Caco-2 (cell line): Measurements from ENCODE around the gene SLC1A1. TPM values are rescaled to one million over a fixed set of nuclear protein-coding genes. Genes with fewer than 3 reads are reported as not detected.

Experiments used
- BruUV-seq: library from RNA; stranded (reverse); fragments of 400-500 nt; replicated peaks from 2 replicates; lab custom pipeline; 2021; lab: Mats Ljungman, UMichigan
- CTCF ChIA-PET: fragments of 300-600 bp; sonication (Branson Sonifier 250); formaldehyde crosslinking; loops from one replicate; lab custom pipeline; 2022; ENCODE audit warnings: antibody characterized with exemption; lab: Charles Lee
- POLR2A ChIA-PET: fragments of 300-600 bp; sonication (Branson Sonifier 250); formaldehyde crosslinking; loops from one replicate; lab custom pipeline; 2022; ENCODE audit warnings: antibody characterized with exemption; lab: Charles Lee
- DNase-seq, 2 experiments: peaks; one replicate each; pipeline versions ENCODE4 v3.0.0 to v3.0.0-alpha.2; 2020 to 2022
- H3K27me3 ChIP-seq: replicated peaks from 2 replicates; pipeline ENCODE4 v1.6.0; 2011; ENCODE audit warnings: low read length; ENCODE audit not compliant: control insufficient read depth, insufficient read depth
- H3K36me3 ChIP-seq: 2 replicates; pipeline ENCODE4 v1.5.1; 2011; ENCODE audit warnings: low read length; ENCODE audit not compliant: control insufficient read depth, insufficient read depth
- H3K4me1 ChIP-seq: fragments of 250-450 bp; sonication (Bioruptor Pico); 2 replicates; pipeline ENCODE4 v1.5.1; 2020; ENCODE audit warnings: mild to moderate bottlenecking
- H3K4me3 ChIP-seq: 2 replicates; pipeline ENCODE4 v1.5.1; 2011; ENCODE audit warnings: low read depth, mild to moderate bottlenecking, control low read depth, low read length
- H3K9me3 ChIP-seq: fragments of 250-450 bp; sonication (Bioruptor Pico); 2 replicates; pipeline ENCODE4 v1.5.1; 2020; ENCODE audit warnings: mild to moderate bottlenecking, moderate library complexity
- H3K27ac Mint-ChIP-seq: one replicate; pipeline ENCODE4 v1.8.0; 2022; ENCODE audit warnings: mixed read lengths; ENCODE audit not compliant: unreplicated experiment
- H3K27me3 Mint-ChIP-seq: one replicate; pipeline ENCODE4 v1.8.0; 2022; ENCODE audit warnings: mixed read lengths; ENCODE audit not compliant: insufficient read depth, unreplicated experiment
- H3K36me3 Mint-ChIP-seq: one replicate; pipeline ENCODE4 v1.8.0; 2022; ENCODE audit warnings: mild to moderate bottlenecking, mixed read lengths; ENCODE audit not compliant: insufficient read depth, unreplicated experiment
- H3K4me1 Mint-ChIP-seq: one replicate; pipeline ENCODE4 v1.8.0; 2022; ENCODE audit warnings: low read depth, mixed read lengths; ENCODE audit not compliant: unreplicated experiment
- H3K4me3 Mint-ChIP-seq: one replicate; pipeline ENCODE4 v1.8.0; 2022; ENCODE audit warnings: mild to moderate bottlenecking, moderate library complexity, mixed read lengths; ENCODE audit not compliant: unreplicated experiment
- H3K9me3 Mint-ChIP-seq: one replicate; pipeline ENCODE4 v1.8.0; 2022; ENCODE audit warnings: mixed read lengths; ENCODE audit not compliant: unreplicated experiment
- intact Hi-C: fragments of 100-400 bp; cut with micrococcal nuclease; formaldehyde crosslinking; loops from one replicate; pipeline ENCODE4 v1.10.0; 2022; ENCODE audit not compliant: unreplicated experiment
- total RNA-seq: library from RNA; stranded (reverse); gene quantifications from 2 replicates; pipeline ENCODE4 v1.2.3, GENCODE V29; 2022
- TF ChIP-seq, protein P1 (sequence below), 2 experiments: fragments of 200-600 bp in 1 of 2; IDR thresholded peaks; 1 replicate in 1 of 2; 2 replicates in 1 of 2; pipeline versions ENCODE4 v1.5.1 to v1.8.0; 2011 to 2022; ENCODE audit warnings: antibody characterized with exemption in 1 of 2, control low read depth in 1 of 2, inconsistent platforms in 1 of 2, low read depth in 1 of 2, low read length in 1 of 2, mild to moderate bottlenecking in 1 of 2, moderate library complexity in 1 of 2; ENCODE audit not compliant: insufficient read depth in 1 of 2, severe bottlenecking in 1 of 2, unreplicated experiment in 1 of 2

Gene SLC1A1
- total RNA-seq, 1 experiment from 2014 or later, result 53.1 TPM

- POLR2A ChIA-PET, result no interaction called here
These were observed 92.7 kb downstream of the SLC1A1 start for GRCh38 chr9:4583001-4583400.

GRCh38 chr9:4584636-4585035 lies 94.4 kb downstream of the SLC1A1 start:
- Mint-ChIP-seq H3K4me1 (no peaks in the 10 kb centered on the region), H3K4me3 (no peak overlapping the region), H3K9me3 (no peaks in the 10 kb centered on the region), H3K27me3 (no peaks in the 10 kb centered on the region), H3K27ac (no peak overlapping the region), H3K36me3 (peaks cover 19% of the 10 kb centered on the region)
- H3K27me3 ChIP-seq, result no peaks in the 10 kb centered on the region
- POLR2A ChIA-PET, result no interaction called here
- H3K4me3 ChIP-seq, result no peak overlapping the region
- BruUV-seq, result no TSS peak
- DNase-seq, result no peak
- no peaks in the 10 kb centered on the region for H3K36me3 ChIP-seq
- H3K9me3 ChIP-seq, result no peaks in the 10 kb centered on the region
- intact Hi-C loops, result no loop called here
- no peaks in the 10 kb centered on the region for H3K4me1 ChIP-seq
- TF ChIP-seq, protein P1, sequence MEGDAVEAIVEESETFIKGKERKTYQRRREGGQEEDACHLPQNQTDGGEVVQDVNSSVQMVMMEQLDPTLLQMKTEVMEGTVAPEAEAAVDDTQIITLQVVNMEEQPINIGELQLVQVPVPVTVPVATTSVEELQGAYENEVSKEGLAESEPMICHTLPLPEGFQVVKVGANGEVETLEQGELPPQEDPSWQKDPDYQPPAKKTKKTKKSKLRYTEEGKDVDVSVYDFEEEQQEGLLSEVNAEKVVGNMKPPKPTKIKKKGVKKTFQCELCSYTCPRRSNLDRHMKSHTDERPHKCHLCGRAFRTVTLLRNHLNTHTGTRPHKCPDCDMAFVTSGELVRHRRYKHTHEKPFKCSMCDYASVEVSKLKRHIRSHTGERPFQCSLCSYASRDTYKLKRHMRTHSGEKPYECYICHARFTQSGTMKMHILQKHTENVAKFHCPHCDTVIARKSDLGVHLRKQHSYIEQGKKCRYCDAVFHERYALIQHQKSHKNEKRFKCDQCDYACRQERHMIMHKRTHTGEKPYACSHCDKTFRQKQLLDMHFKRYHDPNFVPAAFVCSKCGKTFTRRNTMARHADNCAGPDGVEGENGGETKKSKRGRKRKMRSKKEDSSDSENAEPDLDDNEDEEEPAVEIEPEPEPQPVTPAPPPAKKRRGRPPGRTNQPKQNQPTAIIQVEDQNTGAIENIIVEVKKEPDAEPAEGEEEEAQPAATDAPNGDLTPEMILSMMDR (IDR thresholded peaks at IDR 0.05; ENCODE audit: insufficient read depth in 1 of 2, low read depth in 1 of 2, low read length in 1 of 2, severe bottlenecking in 1 of 2, unreplicated experiment in 1 of 2), result no peak
- CTCF ChIA-PET, result no interaction called here

More at GRCh38 chr9:4583001-4583400, 92.7 kb downstream of the SLC1A1 start:
- Histone ChIP-seq H3K27me3 (no peaks in the 10 kb centered on the region), H3K36me3 (no peaks in the 10 kb centered on the region), H3K4me1 (no peaks in the 10 kb centered on the region), H3K9me3 (no peaks in the 10 kb centered on the region), H3K4me3 (no peak overlapping the region)
- Mint-ChIP-seq H3K4me1 (no peaks in the 10 kb centered on the region), H3K4me3 (no peak overlapping the region), H3K9me3 (no peaks in the 10 kb centered on the region), H3K36me3 (peaks cover 28% of the 10 kb centered on the region), H3K27ac (no peak overlapping the region), H3K27me3 (no peaks in the 10 kb centered on the region)
- DNase-seq, result no peak
- TF ChIP-seq, protein P1 (IDR thresholded peaks at IDR 0.05; ENCODE audit: insufficient read depth in 1 of 2, low read depth in 1 of 2, low read length in 1 of 2, severe bottlenecking in 1 of 2, unreplicated experiment in 1 of 2), result no peak
- CTCF ChIA-PET, result no interaction called here
- intact Hi-C loops, result no loop called here
- BruUV-seq, result no TSS peak

- CTCF ChIA-PET, result no interaction called here
- Histone ChIP-seq H3K36me3 (no peaks in the 10 kb centered on the region), H3K9me3 (no peaks in the 10 kb centered on the region), H3K4me1 (no peaks in the 10 kb centered on the region), H3K27me3 (no peaks in the 10 kb centered on the region), H3K4me3 (no peak overlapping the region)
- intact Hi-C loops, result no loop called here
- H3K36me3 Mint-ChIP-seq, result peaks cover 14% of the 10 kb centered on the region
- DNase-seq, result no peak
- POLR2A ChIA-PET, result no interaction called here
- no peaks in the 10 kb centered on the region for H3K9me3 Mint-ChIP-seq
- TF ChIP-seq, protein P1 (IDR thresholded peaks at IDR 0.05; ENCODE audit: insufficient read depth in 1 of 2, low read depth in 1 of 2, low read length in 1 of 2, severe bottlenecking in 1 of 2, unreplicated experiment in 1 of 2), result no peak
- H3K4me1 Mint-ChIP-seq, result no peaks in the 10 kb centered on the region
- no peak overlapping the region for H3K4me3 Mint-ChIP-seq
- H3K27ac Mint-ChIP-seq, result no peak overlapping the region
- no TSS peak for BruUV-seq
- H3K27me3 Mint-ChIP-seq, result no peaks in the 10 kb centered on the region
These were observed 94.9 kb downstream of the SLC1A1 start for GRCh38 chr9:4585135-4585534.
